Effector CD4-positive, alpha-beta T cell (primary cell): Measurements from ENCODE around the gene CCT7.
"Not testable (repeated sequence)": the region's sequence is repeated elsewhere in the genome, so short reads cannot be mapped to it uniquely, and the experiment has no call there.

ENCODE experiments used
- DNase-seq: peaks from one replicate; pipeline ENCODE4 v3.0.0-alpha.2; 2020
- total RNA-seq: gene quantifications from one replicate; lab custom pipeline; 2026; lab: John Stamatoyannopoulos, UW

Gene CCT7
- 84.2 reads per million, percentile 79 among the genes with 10 or more reads in this experiment for total RNA-seq

DNA sequence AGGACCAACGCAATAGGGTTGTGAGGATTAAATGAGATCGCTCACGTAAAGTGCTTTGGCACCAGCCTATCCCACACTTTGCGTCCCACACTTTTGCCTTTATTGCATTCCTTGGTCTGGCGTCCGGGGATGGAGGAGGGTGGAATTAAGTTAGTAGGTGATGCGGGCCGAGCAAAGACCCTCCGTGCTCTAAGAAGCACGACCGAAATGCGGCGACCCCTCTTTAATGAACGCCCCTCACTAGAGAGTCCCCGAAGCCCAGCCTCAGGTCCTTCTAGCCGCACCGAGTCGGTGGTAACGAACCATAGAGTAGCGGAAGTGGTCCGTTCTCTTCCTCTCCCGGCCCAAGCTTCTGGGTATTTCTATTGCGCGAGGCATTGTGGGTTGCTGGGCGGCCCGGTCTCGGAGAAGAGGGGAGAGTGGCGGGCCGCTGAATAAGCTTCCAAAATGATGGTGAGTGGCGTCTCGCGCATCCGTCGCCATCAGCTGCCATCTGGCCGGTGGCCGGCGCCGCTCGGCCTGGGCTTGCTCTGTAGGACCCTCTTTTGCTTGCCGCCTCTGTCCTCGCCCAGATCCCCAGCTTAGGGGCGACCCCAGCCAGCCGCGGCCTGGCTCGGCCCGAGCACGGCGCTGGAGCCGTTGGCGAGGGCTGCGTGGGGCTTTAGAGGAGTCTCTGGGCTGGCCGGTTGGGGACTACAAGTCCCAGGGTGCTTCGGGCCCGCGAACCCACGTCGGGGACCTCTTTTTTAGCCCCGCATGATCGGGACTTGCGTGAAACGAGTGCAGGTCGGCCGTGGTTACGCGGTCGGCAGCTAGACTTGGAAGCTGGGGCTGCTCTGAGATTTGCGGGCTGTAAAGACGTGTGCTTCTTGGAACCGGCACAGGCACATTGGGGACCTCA, at the start of gene CCT7:
CCT7 (plus strand) TSS at position 377 of the 901 bp plus-strand sequence; CDS start at position 448, 71 bp downstream.
- DNase-seq: peak; percentile 85

DNA sequence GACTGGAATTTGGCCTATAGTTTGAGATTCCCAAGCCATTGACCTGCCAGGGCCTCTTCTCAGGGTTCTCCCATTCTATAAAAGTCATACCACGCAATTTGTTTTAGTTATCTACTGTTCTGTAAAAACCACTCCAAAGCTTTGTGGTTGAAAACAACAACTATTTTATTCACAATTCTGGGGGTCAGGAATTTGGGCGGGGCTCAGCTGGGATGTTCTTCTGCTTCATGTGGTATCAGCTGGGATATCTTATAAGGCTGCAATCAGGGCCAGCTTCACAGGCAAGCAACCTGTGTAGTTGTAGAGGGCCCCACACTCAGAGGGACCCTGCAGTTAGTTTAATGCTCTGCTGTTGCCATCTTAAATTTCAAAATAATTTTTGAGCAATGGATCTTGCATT, 48.1 kb upstream of the CCT7 start:
- DNase-seq: no peak

DNA sequence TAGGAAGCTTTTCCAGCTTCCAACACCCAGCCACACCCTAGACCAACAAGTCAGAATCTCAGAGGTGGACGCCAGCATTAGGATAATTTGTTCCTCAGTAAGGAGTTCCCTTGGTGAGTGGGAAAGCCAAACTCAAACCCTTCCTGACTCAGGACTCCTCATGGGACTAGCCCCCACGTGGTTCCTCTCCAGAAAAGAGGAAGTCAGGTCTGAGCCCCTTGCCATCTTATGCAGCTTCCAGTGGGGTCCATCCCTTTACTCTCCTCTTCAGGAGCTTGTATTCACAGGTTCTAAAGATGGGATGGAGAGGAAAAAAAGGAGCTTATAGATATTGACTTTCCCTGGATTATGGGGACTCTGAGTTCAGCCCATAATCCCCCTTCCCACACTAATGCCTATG, 46.6 kb upstream of the CCT7 start:
- no peak for DNase-seq

DNA sequence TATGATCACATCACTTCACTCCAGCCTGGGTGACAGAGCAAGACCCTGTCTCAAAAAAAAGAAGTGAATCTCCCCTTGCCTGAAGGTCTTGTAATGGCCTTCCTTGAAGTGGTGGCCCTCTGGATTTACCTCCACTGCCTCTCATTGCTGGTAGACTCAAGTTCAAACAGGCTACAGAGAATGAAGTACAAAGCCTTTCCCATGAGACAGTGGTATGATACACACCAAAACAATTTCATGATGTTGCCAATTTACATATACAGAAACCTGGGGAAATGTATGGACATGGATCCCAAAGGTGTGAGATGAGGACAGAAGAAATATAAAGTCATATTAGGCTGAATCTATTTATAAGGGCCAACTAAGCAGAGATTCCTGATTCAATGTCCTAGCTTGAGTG, 36.5 kb upstream of the CCT7 start:
- DNase-seq: no peak

DNA sequence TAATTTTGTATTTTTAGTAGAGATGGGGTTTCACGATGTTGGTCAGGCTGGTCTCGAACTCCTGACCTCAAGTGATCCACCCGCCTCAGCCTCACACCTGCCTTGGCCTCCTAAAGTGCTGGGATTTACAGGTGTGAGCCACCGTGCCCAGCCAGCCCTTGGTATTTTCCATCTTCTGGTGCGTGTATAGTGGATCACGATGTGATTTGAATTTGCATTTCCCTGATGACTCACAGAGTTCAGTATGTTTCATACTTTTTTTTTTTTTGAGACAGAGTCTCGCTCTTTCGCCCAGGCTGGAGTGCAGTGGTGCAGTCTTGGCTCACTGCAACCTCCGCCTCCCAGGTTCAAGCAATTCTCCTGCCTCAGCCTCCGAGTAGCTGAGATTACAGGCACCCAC, 33.8 kb upstream of the CCT7 start:
- not testable (repeated sequence) for DNase-seq

DNA sequence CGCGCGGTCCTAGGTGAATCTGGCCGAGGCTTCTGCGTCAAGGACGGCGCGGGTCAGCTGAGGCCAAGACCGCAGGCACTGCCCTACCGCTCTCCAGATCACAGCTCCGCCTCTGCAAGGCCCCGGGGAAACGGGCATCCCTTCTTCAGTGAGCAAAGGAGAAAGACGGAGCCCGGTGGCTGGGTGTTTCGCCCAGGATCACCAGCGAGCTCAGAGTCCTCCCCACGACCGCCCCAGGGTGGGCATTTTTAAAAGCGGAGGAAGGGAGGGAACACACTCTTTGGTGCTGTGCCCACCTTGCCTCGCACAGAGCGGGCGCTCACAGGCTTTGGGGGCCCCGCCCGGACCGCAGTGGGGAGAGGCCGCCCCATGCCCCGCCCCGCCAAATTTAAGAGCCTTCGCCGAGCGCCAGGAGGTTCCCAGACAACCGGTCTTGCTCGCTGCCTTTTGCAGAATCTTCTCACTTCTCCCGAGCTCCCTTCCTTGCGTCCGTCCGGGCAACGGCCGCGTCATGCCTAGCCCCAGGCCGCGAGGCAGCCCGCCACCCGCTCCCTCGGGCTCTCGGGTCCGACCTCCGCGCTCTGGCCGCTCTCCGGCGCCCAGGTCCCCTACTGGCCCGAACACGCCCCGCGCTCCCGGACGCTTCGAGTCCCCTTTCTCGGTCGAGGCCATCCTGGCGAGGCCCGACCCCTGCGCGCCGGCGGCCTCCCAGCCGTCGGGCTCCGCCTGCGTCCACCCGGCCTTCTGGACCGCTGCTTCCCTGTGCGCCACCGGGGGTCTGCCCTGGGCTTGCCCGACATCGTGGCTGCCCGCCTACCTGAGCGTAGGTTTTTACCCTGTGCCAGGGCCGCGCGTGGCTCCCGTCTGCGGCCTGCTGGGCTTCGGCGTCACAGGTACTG, 31.7 kb upstream of the CCT7 start, which contains the start of gene NOTO:
NOTO (plus strand) TSS at position 419 of the 899 bp plus-strand sequence; CDS start at position 512, 93 bp downstream.
- no peak for DNase-seq

DNA sequence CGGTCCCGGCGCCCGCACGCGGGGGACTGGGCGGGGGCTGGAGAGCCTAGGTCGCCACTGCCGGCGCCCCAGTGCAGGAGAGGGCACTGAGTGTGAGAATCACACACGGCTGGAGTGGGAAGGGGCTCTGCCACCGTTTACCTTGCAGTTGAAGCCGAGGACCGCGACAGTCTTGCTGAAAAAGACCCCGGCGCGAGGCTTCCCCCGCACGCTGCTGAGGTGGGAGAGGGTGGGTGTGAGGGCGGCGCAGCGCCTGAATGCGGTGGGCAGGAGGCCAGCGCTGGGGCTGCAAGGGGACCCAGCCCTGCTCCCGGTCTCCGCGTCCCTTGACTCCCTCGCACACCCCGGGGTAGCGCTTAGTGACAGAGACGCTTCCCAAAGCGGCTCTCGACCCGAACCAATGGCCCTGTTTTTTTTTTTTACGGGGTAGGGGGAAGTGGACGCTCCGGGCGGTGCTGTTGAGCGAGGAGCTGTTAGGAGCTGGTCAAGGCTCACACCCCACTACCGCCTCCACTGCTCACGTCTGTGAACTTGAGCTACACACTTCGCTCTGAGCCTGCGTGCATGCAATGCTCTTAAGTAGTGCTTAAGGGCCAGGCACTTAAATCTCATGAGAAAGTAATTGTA, 30.9 kb upstream of the CCT7 start:
- no peak for DNase-seq

DNA sequence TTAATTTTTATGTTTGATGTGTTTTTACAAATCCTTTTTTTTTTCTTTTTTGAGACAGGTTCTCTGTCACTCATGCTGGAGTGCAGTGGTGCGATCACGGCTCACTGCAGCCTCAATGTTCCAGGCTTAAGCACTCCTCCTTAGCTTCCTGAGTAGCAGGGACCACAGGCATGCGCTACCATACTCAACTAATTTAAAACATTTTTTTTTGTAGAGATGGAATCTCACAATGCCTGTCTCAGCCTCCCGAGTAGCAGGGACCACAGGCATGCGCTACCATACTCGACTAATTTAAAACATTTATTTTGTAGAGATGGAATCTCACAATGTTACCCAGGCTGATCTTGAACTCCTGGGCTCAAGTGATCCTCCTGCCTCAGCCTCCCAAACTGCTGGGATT, 28.5 kb upstream of the CCT7 start:
- no peak for DNase-seq

DNA sequence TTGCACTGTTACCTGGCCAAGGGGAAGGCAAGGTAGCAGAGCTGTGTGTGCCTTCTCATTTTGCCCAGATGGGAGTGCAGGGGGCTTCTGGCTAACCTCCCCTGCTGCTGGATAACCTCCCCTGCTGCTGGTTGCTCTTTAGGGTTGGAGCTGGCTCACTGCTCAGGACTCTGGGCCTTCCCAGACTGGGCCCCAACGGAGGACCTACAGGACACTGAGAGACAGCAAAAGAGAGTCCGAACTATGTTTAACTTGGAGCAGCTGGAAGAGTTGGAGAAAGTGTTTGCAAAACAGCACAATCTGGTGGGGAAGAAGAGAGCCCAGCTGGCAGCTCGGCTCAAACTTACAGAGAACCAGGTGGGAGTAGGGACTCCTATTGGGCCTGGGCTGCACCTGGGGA, 25.9 kb upstream of the CCT7 start:
- DNase-seq: no peak

DNA sequence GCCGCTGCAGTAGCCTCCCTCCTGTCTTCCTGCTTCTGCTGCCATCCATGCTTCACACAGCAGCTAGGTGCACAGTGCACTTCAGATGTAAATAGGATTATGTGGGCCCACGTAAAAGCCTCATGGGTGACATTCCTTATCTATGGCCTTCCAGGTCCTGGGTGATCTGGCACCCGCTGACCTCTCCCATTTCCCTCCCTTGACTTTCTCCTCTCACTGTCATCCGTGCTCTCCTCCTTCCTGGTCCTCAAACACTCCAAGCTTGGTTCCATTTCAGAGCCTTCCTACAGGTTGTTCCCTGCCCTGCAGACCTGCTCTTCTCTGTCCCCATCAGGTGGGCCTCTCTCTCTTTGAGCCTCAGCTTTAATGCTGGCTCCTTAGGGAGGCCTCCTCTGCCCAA, 24.1 kb upstream of the CCT7 start:
- no peak for DNase-seq

DNA sequence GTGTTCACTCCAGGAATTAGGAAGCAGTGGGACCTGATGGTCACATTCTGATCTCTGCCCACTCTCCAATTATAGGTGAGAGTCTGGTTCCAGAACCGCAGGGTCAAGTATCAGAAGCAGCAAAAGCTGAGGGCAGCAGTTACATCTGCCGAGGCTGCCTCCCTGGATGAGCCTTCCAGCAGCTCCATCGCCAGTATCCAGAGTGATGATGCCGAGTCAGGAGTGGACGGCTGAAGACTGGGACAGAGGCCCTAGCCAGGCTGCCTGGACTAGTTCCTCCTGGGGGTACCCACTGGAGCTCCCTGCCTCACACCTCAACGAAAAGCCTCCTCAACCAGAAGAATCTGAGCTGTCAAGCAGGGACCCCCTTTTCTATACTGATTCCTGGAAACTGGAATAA, 23.4 kb upstream of the CCT7 start:
- no peak for DNase-seq

DNA sequence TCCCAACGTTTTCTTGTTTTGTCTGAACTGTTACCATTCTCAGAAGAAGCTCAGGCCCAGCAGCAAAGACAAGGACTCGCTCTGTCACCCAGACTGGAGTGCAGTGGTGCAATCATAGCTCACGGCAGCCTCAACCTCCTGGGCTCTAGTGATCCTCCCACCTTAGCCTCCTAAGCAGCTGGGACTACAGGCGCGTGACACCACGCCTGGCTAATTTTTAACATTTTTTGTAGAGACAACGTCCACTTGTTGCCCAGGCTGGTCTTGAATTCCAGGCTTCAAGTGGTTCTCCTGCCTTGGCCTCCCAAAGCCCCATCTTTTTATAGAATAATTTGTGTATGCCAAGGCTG, 22.0 kb upstream of the CCT7 start:
- DNase-seq: no peak

DNA sequence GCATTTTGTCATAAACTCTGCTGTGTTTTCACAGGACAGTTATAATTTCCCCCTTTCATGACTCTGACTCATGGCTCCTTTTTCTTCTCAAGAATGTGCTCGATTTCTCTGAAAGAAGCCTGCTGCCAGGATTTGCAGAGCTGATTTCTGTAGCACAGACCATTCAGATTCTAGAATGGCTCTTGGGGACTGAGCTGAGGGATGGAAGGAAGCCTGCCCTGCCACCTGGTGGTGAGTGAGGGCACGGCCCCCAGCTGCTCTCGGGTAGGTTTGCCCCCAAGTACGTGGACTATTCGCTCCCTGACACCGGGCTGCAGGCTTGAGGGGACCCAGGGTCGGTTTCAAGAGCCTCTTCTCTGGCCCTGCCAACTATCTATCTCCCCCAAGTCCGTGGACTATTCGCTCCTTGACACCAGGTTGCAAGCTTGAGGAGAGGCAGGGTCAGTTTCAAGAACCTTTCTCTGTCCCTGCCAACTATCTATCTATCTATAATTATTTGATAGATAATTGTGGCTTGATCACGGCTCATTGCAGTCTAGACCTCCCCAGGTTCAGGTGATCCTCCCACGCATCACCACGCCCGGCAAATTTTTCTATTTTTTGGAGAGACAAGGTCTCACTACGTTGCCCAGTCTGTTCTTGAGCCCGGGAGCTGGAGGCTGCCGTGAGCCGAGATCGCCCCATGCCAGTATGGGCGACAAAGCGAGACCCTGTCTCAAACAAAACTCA, 21.5 kb upstream of the CCT7 start:
- peak; percentile 64 for DNase-seq

DNA sequence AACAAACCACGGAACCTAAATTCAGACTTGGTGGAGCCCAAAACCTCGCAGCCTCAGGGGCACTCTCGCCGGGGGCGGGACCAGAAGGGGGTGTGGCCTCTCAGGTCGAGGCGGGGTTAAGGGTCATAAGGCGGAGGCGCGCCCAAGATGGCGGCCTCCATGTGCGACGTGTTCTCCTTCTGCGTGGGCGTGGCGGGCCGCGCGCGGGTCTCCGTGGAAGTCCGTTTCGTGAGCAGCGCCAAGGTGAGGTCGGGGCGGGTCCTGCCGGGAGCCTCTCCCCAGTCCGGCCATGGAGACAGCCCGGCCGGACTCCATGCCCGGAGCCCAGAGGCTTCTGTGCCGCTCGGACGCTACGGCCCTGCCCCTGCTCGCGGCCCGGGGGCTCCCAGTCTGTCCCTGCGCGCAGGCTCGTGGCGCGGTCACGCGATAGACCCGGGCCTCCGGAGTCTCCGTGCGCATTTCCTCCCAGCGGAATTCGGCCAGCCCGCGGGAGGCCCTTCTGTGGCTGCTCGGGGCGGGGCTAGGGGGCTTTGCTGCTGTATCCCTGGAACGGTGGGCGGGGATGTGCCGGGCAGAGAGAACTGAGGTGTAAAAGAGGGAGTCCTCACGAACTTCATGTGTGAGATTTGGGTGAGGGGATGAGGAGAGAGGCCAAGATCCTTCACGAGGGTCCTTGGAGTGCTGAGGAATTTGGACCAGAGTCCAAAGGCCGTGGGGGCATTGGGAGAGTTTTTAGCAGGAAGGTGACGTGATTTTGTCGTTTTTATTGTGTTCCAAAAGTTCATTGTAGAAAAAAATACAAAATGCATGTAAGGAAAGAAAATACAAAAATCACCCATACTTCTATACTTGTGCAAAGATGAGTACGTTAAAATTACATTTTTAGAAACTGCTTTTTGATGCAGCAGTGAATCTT, 19.7 kb upstream of the CCT7 start, which contains the start of gene SMYD5:
SMYD5 (plus strand) TSS at position 126 of the 916 bp plus-strand sequence; CDS start at position 148, 22 bp downstream.
- peak; percentile 86 for DNase-seq

DNA sequence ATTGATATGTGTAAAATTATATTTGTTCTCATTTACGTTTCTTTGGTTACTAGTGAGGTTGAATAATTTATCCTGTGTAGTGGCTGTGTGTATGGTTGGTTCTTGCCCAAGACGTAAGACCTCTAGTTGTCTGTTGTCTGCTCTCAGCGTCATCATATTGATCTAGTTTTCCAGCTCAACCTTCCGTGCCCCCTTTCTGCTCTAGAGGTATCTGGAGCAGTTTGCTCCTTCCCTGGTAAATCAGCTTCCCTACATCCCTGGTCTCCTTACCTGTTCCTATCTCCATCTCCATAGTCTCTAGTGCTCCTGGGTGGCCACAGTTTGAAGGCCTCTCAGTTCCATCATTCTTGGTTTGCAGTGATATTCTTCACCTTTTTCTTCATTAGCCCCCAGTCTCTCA, 18.9 kb upstream of the CCT7 start:
- DNase-seq: no peak

DNA sequence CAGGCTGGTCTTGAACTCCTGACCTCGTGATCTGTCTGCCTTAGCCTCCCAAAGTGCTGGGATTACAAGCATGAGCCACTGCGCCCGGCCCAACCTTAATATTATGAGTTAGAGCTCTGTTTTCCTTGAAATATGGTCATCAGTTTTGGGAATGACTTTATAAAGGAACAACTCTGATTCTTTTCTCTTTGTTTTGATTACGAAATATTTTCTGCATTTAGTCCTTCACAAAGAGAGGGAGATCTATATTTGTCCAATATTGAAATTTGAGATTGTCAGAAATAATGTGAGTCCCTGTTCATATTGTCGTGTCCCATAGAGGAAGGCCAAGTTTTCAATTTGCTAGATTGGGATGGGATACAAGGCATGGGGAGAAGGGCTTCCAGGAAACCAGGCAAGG, 16.9 kb upstream of the CCT7 start:
- DNase-seq: no peak

DNA sequence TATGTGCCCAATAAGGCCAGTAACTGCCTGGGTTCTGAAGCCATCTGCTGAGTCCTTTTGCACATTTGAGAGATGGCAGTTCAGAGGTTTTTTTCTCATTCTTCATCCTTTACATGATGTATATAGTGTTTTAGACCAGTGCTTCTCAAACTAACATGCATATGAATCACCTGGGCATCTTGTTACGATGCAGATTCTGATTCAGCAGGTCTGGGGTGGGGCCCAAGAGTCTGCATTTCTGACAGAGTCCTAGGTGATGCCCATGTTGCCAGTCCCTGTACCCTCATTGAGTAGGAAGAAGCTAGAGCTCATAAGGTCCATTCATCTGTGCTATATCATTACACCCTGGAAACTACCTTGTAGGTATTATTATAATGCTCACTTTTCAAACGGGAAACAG, 16.3 kb upstream of the CCT7 start:
- no peak for DNase-seq

DNA sequence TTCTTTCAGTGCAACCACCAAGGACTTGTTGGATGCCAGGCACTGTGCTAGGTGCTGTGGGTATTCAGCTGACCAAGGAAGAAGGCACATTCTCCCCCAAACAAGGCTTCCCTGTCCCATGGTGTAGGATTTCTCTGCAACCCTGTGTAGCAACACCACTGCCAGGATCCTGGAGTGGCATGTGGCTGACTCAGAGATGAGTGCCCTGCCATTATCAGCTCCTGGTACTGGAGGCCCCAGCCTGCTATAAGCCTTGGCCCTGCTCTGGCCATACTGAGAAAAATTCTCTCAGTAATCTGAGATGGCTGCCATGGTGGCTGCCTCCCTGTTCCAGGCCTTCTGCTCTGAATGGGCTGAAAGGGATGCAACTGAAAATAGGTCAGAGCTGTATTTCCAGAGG, 15.8 kb upstream of the CCT7 start:
- no peak for DNase-seq

DNA sequence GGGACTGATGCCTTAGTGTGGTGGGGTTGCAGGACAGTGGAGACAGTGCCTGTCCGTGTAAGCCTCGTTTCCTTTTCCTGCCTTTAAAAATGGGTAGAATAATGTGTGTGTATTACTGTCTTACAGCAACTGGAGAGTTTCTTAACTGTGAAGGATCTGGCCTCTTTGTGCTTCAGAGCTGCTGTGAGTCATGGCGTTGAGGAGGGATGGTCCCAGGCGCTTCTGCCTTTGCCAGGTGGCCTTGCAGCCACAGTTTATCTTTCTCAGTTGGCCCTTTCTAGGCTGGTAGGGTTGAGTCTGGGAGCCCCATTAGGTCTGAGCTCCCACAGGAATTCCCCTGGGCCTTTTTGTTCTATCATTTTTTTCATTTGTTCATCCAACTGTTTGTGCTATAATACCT, 10.3 kb upstream of the CCT7 start:
- DNase-seq: no peak

DNA sequence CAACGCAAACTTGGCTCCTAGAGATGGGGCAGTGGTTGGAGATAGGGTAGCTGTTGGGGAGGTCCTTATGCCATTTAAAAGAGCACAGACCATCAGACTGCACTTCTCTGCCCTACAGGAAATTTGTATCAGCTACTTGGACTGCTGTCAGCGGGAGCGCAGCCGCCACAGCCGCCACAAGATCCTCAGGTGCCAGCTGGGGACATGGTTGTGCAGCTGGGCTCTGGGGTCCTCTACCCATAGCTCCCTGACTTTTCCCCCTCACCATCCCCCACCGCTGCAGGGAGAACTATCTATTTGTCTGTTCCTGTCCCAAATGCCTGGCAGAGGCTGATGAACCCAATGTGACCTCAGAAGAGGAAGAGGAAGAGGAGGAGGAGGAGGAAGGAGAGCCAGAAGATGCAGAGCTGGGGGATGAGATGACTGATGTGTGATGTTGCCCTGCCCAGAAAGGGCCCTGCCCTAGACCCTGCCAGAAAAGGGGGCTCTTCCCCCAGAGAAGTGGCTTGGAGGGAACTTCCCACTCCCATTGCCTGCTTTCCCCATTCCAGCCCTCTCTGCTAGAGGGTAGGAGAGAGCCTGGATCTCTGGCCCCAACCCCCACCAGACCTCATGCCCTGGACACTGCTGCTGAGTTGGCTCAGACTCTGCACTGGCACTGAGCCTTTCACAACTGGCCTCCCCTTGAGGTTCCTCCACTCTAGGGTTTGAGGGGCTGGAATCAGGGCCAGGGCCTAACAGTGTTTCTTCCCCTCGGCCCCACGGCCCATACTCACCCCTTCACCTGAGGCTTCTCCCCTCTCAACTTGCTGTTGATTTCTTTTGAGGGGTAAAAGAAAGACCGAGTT, 8.4 kb upstream of the CCT7 start:
- no peak for DNase-seq
